Small intestine (tissue), 7 donors: ENCODE measurements around the gene LRRC49. TPM values are rescaled to one million over a fixed set of nuclear protein-coding genes. Genes with fewer than 3 reads are reported as not detected.

Experiments used
- DNase-seq, 2 donors: peaks; one replicate each; pipeline versions ENCODE4 v3.0.0 to v3.0.0-alpha.2; 2013
- FAIRE-seq: peaks from 2 replicates; lab custom pipeline; 2012; peaks lifted over from hg19 to GRCh38; lab: Jason Lieb, UNC
- H3K27ac ChIP-seq, 3 donors: one replicate each; pipeline ENCODE4 v1.5.1; 2013; ENCODE audit warnings: low read length in 2 of 3, mild to moderate bottlenecking in 2 of 3, control low read depth in 1 of 3, inconsistent platforms in 1 of 3, low read depth in 1 of 3, moderate library complexity in 1 of 3
- H3K27me3 ChIP-seq, 3 donors: one replicate each; pipeline ENCODE4 v1.6.1; 2013; ENCODE audit warnings: low read length in 3 of 3, inconsistent platforms in 1 of 3; ENCODE audit not compliant: control insufficient read depth in 3 of 3, insufficient read depth in 3 of 3
- H3K36me3 ChIP-seq, 3 donors: one replicate each; pipeline ENCODE4 v1.6.1; 2013; ENCODE audit warnings: low read length in 3 of 3, inconsistent platforms in 1 of 3, low read depth in 1 of 3, mild to moderate bottlenecking in 1 of 3, moderate library complexity in 1 of 3; ENCODE audit not compliant: control insufficient read depth in 3 of 3, insufficient read depth in 2 of 3
- H3K4me1 ChIP-seq, 3 donors: one replicate each; pipeline ENCODE4 v1.6.1; 2013; ENCODE audit warnings: low read length in 2 of 3, inconsistent platforms in 1 of 3, low read depth in 1 of 3, mild to moderate bottlenecking in 1 of 3, moderate library complexity in 1 of 3; ENCODE audit not compliant: control insufficient read depth in 3 of 3, insufficient read depth in 2 of 3
- H3K4me3 ChIP-seq, 3 donors: one replicate each; pipeline ENCODE4 v1.5.1; 2013; ENCODE audit warnings: low read length in 3 of 3, control low read depth in 1 of 3, inconsistent platforms in 1 of 3, low read depth in 1 of 3, mild to moderate bottlenecking in 1 of 3, moderate library complexity in 1 of 3
- H3K9me3 ChIP-seq, 2 donors: one replicate each; pipeline ENCODE4 v1.6.1; 2013; ENCODE audit warnings: low read depth in 1 of 2, low read length in 1 of 2; ENCODE audit not compliant: control insufficient read depth in 2 of 2, insufficient read depth in 1 of 2
- WGBS, 3 donors: extraction: QIAGEN DNeasy Blood & Tissue Kit; methylation state at CpG; one replicate each; pipeline ENCODE4 v1.1.7; 2013; 5-methylcytosine and 5-hydroxymethylcytosine counted together
- polyA plus RNA-seq, 4 donors: library from polyadenylated mRNA; stranded (reverse) in 3 of 4; unstranded in 1 of 4; fragments of 200-250 nt in 3 of 4; fragments of 120-200 nt in 1 of 4; gene quantifications; one replicate each; pipeline versions ENCODE4 v1.2.1 to v1.2.3, GENCODE V29; 2013
- donor health status: healthy with polysubstance abuse.
- donor health status: control.
- donor health status: control.
- donor health status: Bipolar disorder and iron deficiency.
- donor health status: healthy.

LRRC49 gene
- polyA plus RNA-seq, 4 donors = 0.81 to 3.2 (median 1.4) TPM

GRCh38 chr15:71093054-71094024, 200.7 kb downstream of the LRRC49 start:
- Histone ChIP-seq H3K27ac (no peak overlapping the region), H3K27me3 (no peaks in the 10 kb centered on the region), H3K36me3 (no peaks in the 10 kb centered on the region), H3K9me3 (no peaks in the 10 kb centered on the region), H3K4me1 (peaks cover 0 to 3% (median 0%) of the 10 kb centered on the region in 3 donors), H3K4me3 (no peak overlapping the region)
- FAIRE-seq = no peak
- peak; percentile 63 to 75 for DNase-seq
- 30 to 60% (median 40%) methylated on average over 11 of the region's 11 CpGs for WGBS, 3 donors

GRCh38 chr15:71094137-71094536, 201.5 kb downstream of the LRRC49 start:
- WGBS, 3 donors = 91 to 94% (median 92%) methylated on average over 2 of the region's 2 CpGs
- H3K27me3 ChIP-seq = no peaks in the 10 kb centered on the region
- H3K4me1 ChIP-seq = peaks cover 0 to 3% (median 0%) of the 10 kb centered on the region in 3 donors
- no peak for DNase-seq
- FAIRE-seq = no peak
- H3K36me3 ChIP-seq = no peaks in the 10 kb centered on the region
- no peaks in the 10 kb centered on the region for H3K9me3 ChIP-seq
- no peak overlapping the region for H3K27ac ChIP-seq
- no peak overlapping the region for H3K4me3 ChIP-seq

GRCh38 chr15:71096676-71097075, 204.1 kb downstream of the LRRC49 start:
- no peak overlapping the region for H3K4me3 ChIP-seq
- FAIRE-seq (no peak), DNase-seq (no peak)
- WGBS, 3 donors = 60 to 68% (median 61%) methylated on average over 3 of the region's 3 CpGs
- no peaks in the 10 kb centered on the region for H3K9me3 ChIP-seq
- H3K4me1 ChIP-seq = peaks cover 0 to 3% (median 0%) of the 10 kb centered on the region in 3 donors
- no peaks in the 10 kb centered on the region for H3K36me3 ChIP-seq
- H3K27me3 ChIP-seq = no peaks in the 10 kb centered on the region
- no peak overlapping the region for H3K27ac ChIP-seq

- Histone ChIP-seq H3K27ac (no peak overlapping the region), H3K36me3 (no peaks in the 10 kb centered on the region), H3K9me3 (no peaks in the 10 kb centered on the region), H3K4me1 (peaks cover 0 to 3% (median 0%) of the 10 kb centered on the region in 3 donors), H3K27me3 (no peaks in the 10 kb centered on the region), H3K4me3 (no peak overlapping the region)
- 87 to 95% (median 95%) methylated on average over 4 of the region's 4 CpGs for WGBS, 3 donors
- FAIRE-seq = no peak
- DNase-seq = no peak
These were observed 205.3 kb downstream of the LRRC49 start for GRCh38 chr15:71097890-71098289.

GRCh38 chr15:71098920-71099319, 206.3 kb downstream of the LRRC49 start:
- H3K4me1 ChIP-seq = no peaks in the 10 kb centered on the region
- DNase-seq (no peak), FAIRE-seq (no peak)
- no peaks in the 10 kb centered on the region for H3K9me3 ChIP-seq
- WGBS, 3 donors = 73 to 84% (median 75%) methylated on average over 1 of the region's 1 CpG
- no peaks in the 10 kb centered on the region for H3K27me3 ChIP-seq
- no peak overlapping the region for H3K4me3 ChIP-seq
- H3K27ac ChIP-seq = no peak overlapping the region
- H3K36me3 ChIP-seq = no peaks in the 10 kb centered on the region

Other genes starting within 250 kb of the LRRC49 start
- 10 to 100 TPM; 20.2 to 61.4 (median 50.6) TPM for gene UACA, start 129.3 kb upstream of the LRRC49 start, polyA plus RNA-seq
- 1 to 10 TPM in 3 of 4 donors, not detected in 1; 2.3 to 7.1 (median 3.0) TPM for gene LARP6, start 38.7 kb upstream of the LRRC49 start, polyA plus RNA-seq
- gene THAP10, start 393 bp upstream of the LRRC49 start, polyA plus RNA-seq = 1 to 10 TPM in 3 of 4 donors, under 1 TPM in 1; 0.89 to 2.5 (median 1.8) TPM
- 10 to 100 TPM in 2 of 4 donors, 1 to 10 TPM in 2; 3.6 to 14.4 (median 9.7) TPM for gene THSD4, start 222.6 kb downstream of the LRRC49 start, polyA plus RNA-seq